GM18508 (cell line): Measurements from ENCODE around the gene IPO13.

ENCODE experiments used
- ATAC-seq: cut with Tn5 transposase; IDR thresholded peaks from one replicate; pipeline ENCODE4 v1.9.1; 2021; ENCODE audit warnings: moderate number of reproducible peaks; ENCODE audit not compliant: insufficient read depth, unreplicated experiment

The IPO13 gene

GRCh38 chr1:43969746-43970466 is 23.2 kb downstream of the IPO13 start, which contains the start of gene DPH2:
DPH2 (plus strand) TSS chr1:43970010; CDS start chr1:43970176, 166 bp downstream.
- ATAC-seq: peak; percentile 42

GRCh38 chr1:43970502-43970901 is 23.8 kb downstream of the IPO13 start:
- no peak for ATAC-seq

- ATAC-seq: no peak
Measured at GRCh38 chr1:43970911-43971310, 24.2 kb downstream of the IPO13 start.

- no peak for ATAC-seq
Measured at GRCh38 chr1:43971336-43971980, 24.7 kb downstream of the IPO13 start.

- no peak for ATAC-seq
Measured at GRCh38 chr1:43973981-43974442, 27.3 kb downstream of the IPO13 start.

- no peak for ATAC-seq
Measured at GRCh38 chr1:43974443-43975248, 27.9 kb downstream of the IPO13 start, which contains the start of gene ATP6V0B. ATP6V0B (plus strand) TSS chr1:43974960; CDS start chr1:43975041, 81 bp downstream.

- ATAC-seq: no peak
Measured at GRCh38 chr1:43975249-43975961, 28.7 kb downstream of the IPO13 start.

GRCh38 chr1:43976045-43976444 is 29.3 kb downstream of the IPO13 start:
- no peak for ATAC-seq

GRCh38 chr1:43976890-43977289 is 30.1 kb downstream of the IPO13 start:
- ATAC-seq: no peak

- ATAC-seq: no peak
Measured at GRCh38 chr1:43977376-43978263, 30.9 kb downstream of the IPO13 start.

GRCh38 chr1:43978264-43978550 is 31.5 kb downstream of the IPO13 start:
- no peak for ATAC-seq

- no peak for ATAC-seq
Measured at GRCh38 chr1:43978551-43979260, 32.0 kb downstream of the IPO13 start, which contains the start of gene B4GALT2. B4GALT2 (plus strand) TSS chr1:43979210; CDS start chr1:43981161, 1,951 bp downstream.

- no peak for ATAC-seq
Measured at GRCh38 chr1:43979261-43979527, 32.4 kb downstream of the IPO13 start.

- ATAC-seq: no peak
Measured at GRCh38 chr1:43979528-43980254, 32.9 kb downstream of the IPO13 start.

GRCh38 chr1:43980255-43981134 is 33.7 kb downstream of the IPO13 start:
- ATAC-seq: no peak

GRCh38 chr1:43981135-43981491 is 34.4 kb downstream of the IPO13 start:
- no peak for ATAC-seq

GRCh38 chr1:43981636-43982035 is 34.9 kb downstream of the IPO13 start:
- ATAC-seq: no peak
